ENCODE results near the gene EPHB2.

The EPHB2 gene

GRCh38 chr1:22849770-22850169 lies 139.1 kb downstream of the EPHB2 start (continued):
- no peak for TF ChIP-seq ZNF280C (tag by site-specific recombination; IDR thresholded peaks at IDR 0.05)
- TF ChIP-seq ZBTB20 (tag by site-specific recombination; IDR thresholded peaks at IDR 0.05): no peak
- TF ChIP-seq ZBTB21 (tag by site-specific recombination; IDR thresholded peaks at IDR 0.05): no peak

DNA sequence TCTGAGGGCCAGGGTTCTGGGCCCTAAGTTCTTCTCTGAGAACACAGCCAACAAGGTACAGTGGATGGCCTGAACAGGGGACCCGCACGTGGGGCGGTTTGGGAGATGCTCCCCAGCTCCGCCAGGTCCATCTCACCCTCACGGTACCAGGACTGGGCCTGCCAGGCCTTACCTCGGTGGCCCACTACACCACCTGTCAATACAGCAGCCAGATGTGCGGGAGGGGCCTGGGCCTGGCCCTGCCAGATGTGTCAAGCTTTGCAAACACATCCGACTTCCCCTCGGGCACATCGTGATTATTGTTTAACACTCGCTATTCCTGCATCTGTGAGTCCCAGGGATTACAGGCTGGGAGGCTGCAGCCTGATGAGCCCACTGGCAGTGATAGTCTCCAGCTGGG lies 139.6 kb downstream of the EPHB2 start:
- Histone ChIP-seq H3K9me3 (ENCODE audit: control insufficient read depth, insufficient read depth, low read depth, low read length) (no peaks in the 10 kb centered on the region), H3K4me1 (ENCODE audit: control insufficient read depth, insufficient read depth, low read length) (no peaks in the 10 kb centered on the region), H3K27ac (ENCODE audit: extremely low read depth, low read depth, low read length) (no peak overlapping the region), H3K36me3 (ENCODE audit: control insufficient read depth in 2 of 2, insufficient read depth in 1 of 2, low read length in 2 of 2) (no peaks in the 10 kb centered on the region), H3K4me3 (ENCODE audit: low read depth, low read length) (no peak overlapping the region)
- CTCF ChIA-PET: interaction anchor here (0.7 to 4.1 kb wide), 3 partner anchors 12 to 146 kb away, joined by 3 to 25 read pairs (median 10); no protein-coding TSS in a partner anchor
- POLR2A ChIA-PET: no interaction called here
- TF ChIP-seq ZNF544 (tag by site-specific recombination; IDR thresholded peaks at IDR 0.05) (no peak), ZNF777 (tag by site-specific recombination; IDR thresholded peaks at IDR 0.05; ENCODE audit: borderline replicate concordance) (no peak), ZNF175 (tag by site-specific recombination; IDR thresholded peaks at IDR 0.05) (no peak), ZNF184 (tag by site-specific recombination; IDR thresholded peaks at IDR 0.05) (no peak), ZNF658 (tag by site-specific recombination; IDR thresholded peaks at IDR 0.05) (no peak), ZNF311 (tag by site-specific recombination; IDR thresholded peaks at IDR 0.05; ENCODE audit: borderline replicate concordance) (no peak), ZNF16 (tag by site-specific recombination; IDR thresholded peaks at IDR 0.05; ENCODE audit: low read depth) (no peak), ZFP3 (tag by site-specific recombination; IDR thresholded peaks at IDR 0.05; ENCODE audit: low read depth) (no peak), SP2 (tag by site-specific recombination; IDR thresholded peaks at IDR 0.05) (no peak), ZBTB11 (tag by site-specific recombination; conservative IDR thresholded peaks at IDR 0.05; ENCODE audit: low read depth) (no peak), ZNF626 (tag by site-specific recombination; IDR thresholded peaks at IDR 0.05) (no peak), ZNF239 (tag by site-specific recombination; IDR thresholded peaks at IDR 0.05) (no peak), ZNF362 (tag by site-specific recombination; IDR thresholded peaks at IDR 0.05) (no peak), ZNF610 (tag by site-specific recombination; IDR thresholded peaks at IDR 0.05; ENCODE audit: borderline replicate concordance) (no peak), ZFP37 (tag by site-specific recombination; IDR thresholded peaks at IDR 0.05) (no peak), ZNF660 (tag by site-specific recombination; IDR thresholded peaks at IDR 0.05) (no peak), ZNF514 (tag by site-specific recombination; IDR thresholded peaks at IDR 0.05) (no peak), ZNF768 (tag by site-specific recombination; IDR thresholded peaks at IDR 0.05) (no peak), ZNF654 (tag by site-specific recombination; IDR thresholded peaks at IDR 0.05; ENCODE audit: low read depth) (no peak)
- TF ChIP-seq, protein P1, sequence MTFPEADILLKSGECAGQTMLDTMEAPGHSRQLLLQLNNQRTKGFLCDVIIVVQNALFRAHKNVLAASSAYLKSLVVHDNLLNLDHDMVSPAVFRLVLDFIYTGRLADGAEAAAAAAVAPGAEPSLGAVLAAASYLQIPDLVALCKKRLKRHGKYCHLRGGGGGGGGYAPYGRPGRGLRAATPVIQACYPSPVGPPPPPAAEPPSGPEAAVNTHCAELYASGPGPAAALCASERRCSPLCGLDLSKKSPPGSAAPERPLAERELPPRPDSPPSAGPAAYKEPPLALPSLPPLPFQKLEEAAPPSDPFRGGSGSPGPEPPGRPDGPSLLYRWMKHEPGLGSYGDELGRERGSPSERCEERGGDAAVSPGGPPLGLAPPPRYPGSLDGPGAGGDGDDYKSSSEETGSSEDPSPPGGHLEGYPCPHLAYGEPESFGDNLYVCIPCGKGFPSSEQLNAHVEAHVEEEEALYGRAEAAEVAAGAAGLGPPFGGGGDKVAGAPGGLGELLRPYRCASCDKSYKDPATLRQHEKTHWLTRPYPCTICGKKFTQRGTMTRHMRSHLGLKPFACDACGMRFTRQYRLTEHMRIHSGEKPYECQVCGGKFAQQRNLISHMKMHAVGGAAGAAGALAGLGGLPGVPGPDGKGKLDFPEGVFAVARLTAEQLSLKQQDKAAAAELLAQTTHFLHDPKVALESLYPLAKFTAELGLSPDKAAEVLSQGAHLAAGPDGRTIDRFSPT (tag by site-specific recombination; IDR thresholded peaks at IDR 0.05): no peak

All from HEK293 (cell line).